Omental fat pad (tissue), 4 donors: ENCODE measurements around the gene FAN1. TPM values are rescaled to one million over a fixed set of nuclear protein-coding genes. Genes with fewer than 3 reads are reported as not detected.

Experiments
- ATAC-seq: fragments of 150-250 bp; one replicate; pipeline ENCODE4 v1.9.1; 2016; ENCODE audit warnings: mild to moderate bottlenecking, moderate library complexity; ENCODE audit not compliant: low FRiP score
- DNase-seq: peaks from one replicate; pipeline ENCODE4 v3.0.0-alpha.2; 2019; ENCODE audit warnings: low spot score
- CTCF ChIP-seq, 3 donors: fragments of 450-650 bp; IDR thresholded peaks; one replicate each; pipeline ENCODE4 v1.5.1; 2016 to 2017; ENCODE audit warnings: antibody characterized with exemption in 3 of 3, mild to moderate bottlenecking in 3 of 3, moderate library complexity in 2 of 3
- total RNA-seq, 4 donors: library from RNA; depleted of rRNA; stranded (reverse); fragments of >200 nt; gene quantifications; one replicate each; pipeline ENCODE4 v1.1.0, GENCODE V29; 2016

FAN1 gene
- total RNA-seq, 4 donors from 2014 or later: 11.9 to 18.1 (median 14.3) TPM

DNA sequence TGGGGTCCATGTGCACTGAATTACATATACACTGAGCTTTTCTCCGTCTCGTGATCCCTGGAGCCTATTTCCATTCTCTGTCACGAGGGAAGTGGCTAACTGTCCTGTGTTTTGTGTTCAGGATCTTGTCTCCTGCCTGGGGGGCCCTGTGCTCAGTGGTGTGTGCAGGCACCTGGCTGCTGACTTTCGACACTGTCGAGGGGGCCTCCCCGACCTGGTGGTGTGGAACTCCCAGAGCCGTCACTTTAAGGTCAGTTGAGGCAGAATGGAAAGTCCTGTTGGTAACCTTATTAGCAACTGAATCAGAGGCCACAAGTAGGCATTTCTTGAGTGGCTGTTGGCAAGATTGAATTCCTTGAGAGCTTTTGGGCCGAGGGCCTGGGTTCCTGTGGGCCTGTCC is 26.7 kb downstream of the FAN1 start:
- no peak for DNase-seq
- TF ChIP-seq CTCF (IDR thresholded peaks at IDR 0.05): no peak
- ATAC-seq: no peak

DNA sequence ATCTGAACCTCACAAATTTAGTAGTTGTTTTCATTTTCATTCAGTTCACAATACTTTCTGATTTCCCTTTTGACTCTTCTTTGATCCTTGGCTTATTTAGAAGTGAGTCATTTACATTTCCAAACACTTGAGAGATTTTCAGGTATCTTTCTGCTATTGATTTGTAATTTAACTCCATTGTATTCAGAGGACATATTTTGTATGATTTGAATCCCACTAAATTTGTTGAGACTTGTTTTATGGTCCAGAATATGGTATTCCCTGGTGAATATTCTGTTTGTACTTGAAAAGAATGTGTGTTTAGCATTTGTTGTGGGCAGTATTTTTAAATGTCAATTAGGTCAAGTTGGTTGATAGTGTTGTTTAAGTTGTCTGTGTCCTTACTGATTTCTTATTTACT is 29.6 kb downstream of the FAN1 start:
- no peak for ATAC-seq
- no peak for TF ChIP-seq CTCF (IDR thresholded peaks at IDR 0.05)
- no peak for DNase-seq

DNA sequence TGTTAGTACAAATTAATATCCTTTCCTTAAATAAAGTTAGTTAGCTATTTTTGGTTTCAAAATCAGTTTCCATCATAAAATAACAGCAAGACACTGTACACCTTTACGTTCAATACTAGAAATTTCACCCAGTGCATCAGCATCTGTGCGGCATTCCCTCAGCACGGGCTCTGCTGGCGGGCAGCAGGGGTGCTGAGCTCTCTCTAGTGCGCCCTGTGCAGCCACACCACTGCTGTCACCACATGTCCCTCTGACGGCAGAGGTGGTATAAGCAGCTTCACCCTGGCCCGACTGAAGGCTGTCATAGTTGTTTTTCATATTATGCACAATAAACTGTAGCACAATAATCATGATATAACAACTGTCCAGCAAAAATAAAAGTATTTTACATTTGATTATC is 35.4 kb downstream of the FAN1 start:
- no peak for TF ChIP-seq CTCF (IDR thresholded peaks at IDR 0.05)
- DNase-seq (no peak), ATAC-seq (no peak)

- no peak for TF ChIP-seq CTCF (IDR thresholded peaks at IDR 0.05)
- ATAC-seq (no peak), DNase-seq (no peak)
Observed at GRCh38 chr15:30940359-30940758, 36.6 kb downstream of the FAN1 start.

DNA sequence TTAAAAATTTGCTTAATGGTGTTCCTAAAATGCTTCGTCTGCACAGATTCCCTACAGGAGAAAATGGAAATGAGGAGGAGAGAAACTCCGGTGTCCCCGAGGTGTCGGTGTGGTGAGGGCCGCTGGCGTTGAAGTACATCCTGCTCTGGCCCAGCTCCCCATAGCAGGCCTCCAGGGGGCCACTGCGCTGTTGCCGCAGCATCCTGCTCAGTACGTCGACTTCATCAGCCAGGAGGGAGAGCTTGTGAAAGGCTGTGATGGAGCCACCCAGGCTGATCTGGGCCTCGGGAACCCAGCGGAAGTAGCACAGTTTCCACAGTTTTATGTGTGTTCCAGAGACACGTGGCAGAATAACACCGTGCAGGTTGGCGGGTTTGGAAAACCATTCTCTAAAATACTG is 37.8 kb downstream of the FAN1 start:
- TF ChIP-seq CTCF (IDR thresholded peaks at IDR 0.05): no peak
- no peak for DNase-seq
- no peak for ATAC-seq

- DNase-seq: no peak
- TF ChIP-seq CTCF (IDR thresholded peaks at IDR 0.05): no peak
- ATAC-seq: no peak
Observed at GRCh38 chr15:30943654-30944335, 40.1 kb downstream of the FAN1 start.

DNA sequence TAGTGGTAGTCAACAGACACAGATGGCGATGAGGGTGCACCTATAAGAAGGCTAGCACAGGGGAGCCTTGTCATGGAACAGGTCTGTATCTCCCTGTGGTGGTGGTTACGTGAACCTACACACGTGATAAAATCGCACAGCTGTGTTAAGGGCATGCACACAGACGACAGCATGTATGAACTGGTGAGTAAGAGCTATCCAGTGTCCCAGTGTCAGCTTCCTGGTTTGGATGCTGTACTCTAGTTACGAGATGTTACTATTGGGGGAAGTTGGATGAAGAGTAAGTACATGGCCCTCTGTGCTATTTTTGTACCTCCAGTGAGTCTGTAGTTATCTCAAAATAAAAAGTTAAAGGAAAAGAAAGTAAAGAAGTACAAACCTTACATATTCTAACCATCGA is 49.5 kb downstream of the FAN1 start:
- ATAC-seq (no peak), DNase-seq (no peak)
- no peak for TF ChIP-seq CTCF (IDR thresholded peaks at IDR 0.05)
